ENCODE data around the gene DIPK1B.
A peak's percentile ranks its signal among the peaks of the same experiment; 100 is the strongest.

The DIPK1B gene

GRCh38 chr9:136675477-136676296, 36.7 kb upstream of the DIPK1B start:
- Histone ChIP-seq H3K9me3 (ENCODE audit: control insufficient read depth, insufficient read depth, low read depth, low read length) (no peaks in the 10 kb centered on the region), H3K36me3 (ENCODE audit: control insufficient read depth in 2 of 2, insufficient read depth in 1 of 2, low read length in 2 of 2) (peaks cover 0 to 26% of the 10 kb centered on the region in 2 experiments; a peak in 1 of 3 replicates), H3K4me3 (ENCODE audit: low read depth, low read length) (no peak overlapping the region), H3K27ac (ENCODE audit: extremely low read depth, low read depth, low read length) (no peak overlapping the region), H3K4me1 (ENCODE audit: control insufficient read depth, insufficient read depth, low read length) (no peaks in the 10 kb centered on the region)
- ChIA-PET CTCF (interaction anchor here (0.6 to 2.3 kb wide), 6 partner anchors 9 to 44 kb away, joined by 3 to 10 read pairs (median 4); partner anchors contain the start of gene AGPAT2), POLR2A (interaction anchor here (0.5 to 5.1 kb wide), 4 partner anchors 9 to 52 kb away, joined by 3 to 19 read pairs (median 8); partner anchors contain the start of gene AGPAT2)
- TF ChIP-seq ZSCAN5A (tag by site-specific recombination; IDR thresholded peaks at IDR 0.05) (no peak), ZNF311 (tag by site-specific recombination; IDR thresholded peaks at IDR 0.05; ENCODE audit: borderline replicate concordance) (no peak), PRDM2 (tag by site-specific recombination; IDR thresholded peaks at IDR 0.05; ENCODE audit: borderline replicate concordance) (no peak), ZNF416 (tag by site-specific recombination; IDR thresholded peaks at IDR 0.05) (no peak), ZEB2 (tag by site-specific recombination; IDR thresholded peaks at IDR 0.05) (0 out of 2 replicates have a peak, but pooled peaks have one; percentile 19), KLF1 (tag by site-specific recombination; IDR thresholded peaks at IDR 0.05) (no peak), ZNF114 (tag by site-specific recombination; IDR thresholded peaks at IDR 0.05) (no peak), PATZ1 (tag by site-specific recombination; IDR thresholded peaks at IDR 0.05) (0 out of 2 replicates have a peak, but pooled peaks have one; percentile 23), ZNF335 (tag by site-specific recombination; conservative IDR thresholded peaks at IDR 0.05) (no peak), ZNF660 (tag by site-specific recombination; IDR thresholded peaks at IDR 0.05) (no peak), ZNF302 (tag by site-specific recombination; IDR thresholded peaks at IDR 0.05; ENCODE audit: low read depth) (no peak), GLIS2 (tag by site-specific recombination; IDR thresholded peaks at IDR 0.05) (peak; percentile 40; the same call in 1 of the 2 replicates), ZNF157 (tag by site-specific recombination; IDR thresholded peaks at IDR 0.05) (no peak), ZBTB7A (tag by site-specific recombination; IDR thresholded peaks at IDR 0.05; ENCODE audit: low read depth) (no peak), ZNF341 (tag by site-specific recombination; IDR thresholded peaks at IDR 0.05; ENCODE audit: low read depth) (no peak), ZNF404 (tag by site-specific recombination; IDR thresholded peaks at IDR 0.05) (no peak), ZIC2 (tag by site-specific recombination; IDR thresholded peaks at IDR 0.05) (no peak)
- TF ChIP-seq, protein P1, sequence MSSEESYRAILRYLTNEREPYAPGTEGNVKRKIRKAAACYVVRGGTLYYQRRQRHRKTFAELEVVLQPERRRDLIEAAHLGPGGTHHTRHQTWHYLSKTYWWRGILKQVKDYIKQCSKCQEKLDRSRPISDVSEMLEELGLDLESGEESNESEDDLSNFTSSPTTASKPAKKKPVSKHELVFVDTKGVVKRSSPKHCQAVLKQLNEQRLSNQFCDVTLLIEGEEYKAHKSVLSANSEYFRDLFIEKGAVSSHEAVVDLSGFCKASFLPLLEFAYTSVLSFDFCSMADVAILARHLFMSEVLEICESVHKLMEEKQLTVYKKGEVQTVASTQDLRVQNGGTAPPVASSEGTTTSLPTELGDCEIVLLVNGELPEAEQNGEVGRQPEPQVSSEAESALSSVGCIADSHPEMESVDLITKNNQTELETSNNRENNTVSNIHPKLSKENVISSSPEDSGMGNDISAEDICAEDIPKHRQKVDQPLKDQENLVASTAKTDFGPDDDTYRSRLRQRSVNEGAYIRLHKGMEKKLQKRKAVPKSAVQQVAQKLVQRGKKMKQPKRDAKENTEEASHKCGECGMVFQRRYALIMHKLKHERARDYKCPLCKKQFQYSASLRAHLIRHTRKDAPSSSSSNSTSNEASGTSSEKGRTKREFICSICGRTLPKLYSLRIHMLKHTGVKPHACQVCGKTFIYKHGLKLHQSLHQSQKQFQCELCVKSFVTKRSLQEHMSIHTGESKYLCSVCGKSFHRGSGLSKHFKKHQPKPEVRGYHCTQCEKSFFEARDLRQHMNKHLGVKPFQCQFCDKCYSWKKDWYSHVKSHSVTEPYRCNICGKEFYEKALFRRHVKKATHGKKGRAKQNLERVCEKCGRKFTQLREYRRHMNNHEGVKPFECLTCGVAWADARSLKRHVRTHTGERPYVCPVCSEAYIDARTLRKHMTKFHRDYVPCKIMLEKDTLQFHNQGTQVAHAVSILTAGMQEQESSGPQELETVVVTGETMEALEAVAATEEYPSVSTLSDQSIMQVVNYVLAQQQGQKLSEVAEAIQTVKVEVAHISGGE (tag by site-specific recombination; conservative IDR thresholded peaks at IDR 0.05; ENCODE audit: low read depth) = no peak
- TF ChIP-seq, protein P2, sequence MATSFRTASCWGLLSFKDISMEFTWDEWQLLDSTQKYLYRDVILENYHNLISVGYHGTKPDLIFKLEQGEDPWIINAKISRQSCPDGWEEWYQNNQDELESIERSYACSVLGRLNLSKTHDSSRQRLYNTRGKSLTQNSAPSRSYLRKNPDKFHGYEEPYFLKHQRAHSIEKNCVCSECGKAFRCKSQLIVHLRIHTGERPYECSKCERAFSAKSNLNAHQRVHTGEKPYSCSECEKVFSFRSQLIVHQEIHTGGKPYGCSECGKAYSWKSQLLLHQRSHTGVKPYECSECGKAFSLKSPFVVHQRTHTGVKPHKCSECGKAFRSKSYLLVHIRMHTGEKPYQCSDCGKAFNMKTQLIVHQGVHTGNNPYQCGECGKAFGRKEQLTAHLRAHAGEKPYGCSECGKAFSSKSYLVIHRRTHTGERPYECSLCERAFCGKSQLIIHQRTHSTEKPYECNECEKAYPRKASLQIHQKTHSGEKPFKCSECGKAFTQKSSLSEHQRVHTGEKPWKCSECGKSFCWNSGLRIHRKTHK (tag by site-specific recombination; IDR thresholded peaks at IDR 0.05) = no peak
- TF ChIP-seq, protein P3, sequence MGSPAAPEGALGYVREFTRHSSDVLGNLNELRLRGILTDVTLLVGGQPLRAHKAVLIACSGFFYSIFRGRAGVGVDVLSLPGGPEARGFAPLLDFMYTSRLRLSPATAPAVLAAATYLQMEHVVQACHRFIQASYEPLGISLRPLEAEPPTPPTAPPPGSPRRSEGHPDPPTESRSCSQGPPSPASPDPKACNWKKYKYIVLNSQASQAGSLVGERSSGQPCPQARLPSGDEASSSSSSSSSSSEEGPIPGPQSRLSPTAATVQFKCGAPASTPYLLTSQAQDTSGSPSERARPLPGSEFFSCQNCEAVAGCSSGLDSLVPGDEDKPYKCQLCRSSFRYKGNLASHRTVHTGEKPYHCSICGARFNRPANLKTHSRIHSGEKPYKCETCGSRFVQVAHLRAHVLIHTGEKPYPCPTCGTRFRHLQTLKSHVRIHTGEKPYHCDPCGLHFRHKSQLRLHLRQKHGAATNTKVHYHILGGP (tag by site-specific recombination; IDR thresholded peaks at IDR 0.05) = no peak

Data from HEK293 (cell line).